M059J (cell line): Measurements from ENCODE around the gene SLITRK1. TPM values are rescaled to one million over a fixed set of nuclear protein-coding genes. Genes with fewer than 3 reads are reported as not detected.

ENCODE experiments used
- DNase-seq: peaks from one replicate; pipeline ENCODE4 v3.0.0-alpha.2; 2012; ENCODE audit warnings: low read depth
- total RNA-seq: library from RNA; depleted of rRNA; stranded (reverse); fragments of >200 nt; shearing (Covaris generic); gene quantifications from 2 replicates; pipeline ENCODE4 v1.2.3, GENCODE V29; 2014; rRNA removed

SLITRK1 gene, protein sequence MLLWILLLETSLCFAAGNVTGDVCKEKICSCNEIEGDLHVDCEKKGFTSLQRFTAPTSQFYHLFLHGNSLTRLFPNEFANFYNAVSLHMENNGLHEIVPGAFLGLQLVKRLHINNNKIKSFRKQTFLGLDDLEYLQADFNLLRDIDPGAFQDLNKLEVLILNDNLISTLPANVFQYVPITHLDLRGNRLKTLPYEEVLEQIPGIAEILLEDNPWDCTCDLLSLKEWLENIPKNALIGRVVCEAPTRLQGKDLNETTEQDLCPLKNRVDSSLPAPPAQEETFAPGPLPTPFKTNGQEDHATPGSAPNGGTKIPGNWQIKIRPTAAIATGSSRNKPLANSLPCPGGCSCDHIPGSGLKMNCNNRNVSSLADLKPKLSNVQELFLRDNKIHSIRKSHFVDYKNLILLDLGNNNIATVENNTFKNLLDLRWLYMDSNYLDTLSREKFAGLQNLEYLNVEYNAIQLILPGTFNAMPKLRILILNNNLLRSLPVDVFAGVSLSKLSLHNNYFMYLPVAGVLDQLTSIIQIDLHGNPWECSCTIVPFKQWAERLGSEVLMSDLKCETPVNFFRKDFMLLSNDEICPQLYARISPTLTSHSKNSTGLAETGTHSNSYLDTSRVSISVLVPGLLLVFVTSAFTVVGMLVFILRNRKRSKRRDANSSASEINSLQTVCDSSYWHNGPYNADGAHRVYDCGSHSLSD
- 0.02 TPM in 1 of 2 replicates, not detected in the other for total RNA-seq

DNA sequence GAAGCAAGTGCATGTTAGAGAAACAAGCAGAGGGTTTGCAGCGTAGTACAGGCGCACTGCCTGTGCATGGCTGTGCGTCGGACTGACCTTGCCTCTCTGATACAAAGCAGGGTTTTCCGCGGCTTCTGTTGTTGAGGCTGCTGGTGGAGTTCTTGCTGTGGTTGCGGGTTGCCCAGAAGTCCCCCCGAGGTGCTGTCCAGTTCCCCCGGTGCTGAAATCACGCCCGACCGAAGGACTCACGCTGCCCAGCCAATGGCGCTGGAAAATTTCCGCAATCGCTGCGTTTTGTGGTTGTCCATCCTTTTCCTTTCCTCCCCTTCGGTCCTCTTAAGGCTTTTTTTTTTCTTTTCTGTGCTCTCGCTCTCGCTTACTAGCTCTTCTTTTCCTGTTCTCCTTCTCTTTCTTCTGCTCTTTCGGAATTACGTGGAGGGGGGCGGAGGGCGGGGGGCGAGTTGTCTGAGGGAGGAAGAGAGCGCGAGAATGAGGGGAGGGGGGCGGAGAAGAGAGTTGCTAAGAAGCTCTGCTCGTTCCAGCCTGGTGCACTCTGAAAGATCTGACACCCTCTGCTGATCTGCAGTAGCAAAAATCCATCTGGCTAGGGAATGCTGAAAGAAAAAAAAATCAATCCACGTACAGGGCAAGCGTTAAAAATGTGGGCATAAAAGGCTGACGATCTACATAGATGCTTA lies at the start of gene SLITRK1:
Gene SLITRK1, minus strand, starts transcription at position 558 of the 689 bp plus-strand sequence. CDS start 967 bp downstream, outside the sequence.
- DNase-seq, result peak; percentile 40

DNA sequence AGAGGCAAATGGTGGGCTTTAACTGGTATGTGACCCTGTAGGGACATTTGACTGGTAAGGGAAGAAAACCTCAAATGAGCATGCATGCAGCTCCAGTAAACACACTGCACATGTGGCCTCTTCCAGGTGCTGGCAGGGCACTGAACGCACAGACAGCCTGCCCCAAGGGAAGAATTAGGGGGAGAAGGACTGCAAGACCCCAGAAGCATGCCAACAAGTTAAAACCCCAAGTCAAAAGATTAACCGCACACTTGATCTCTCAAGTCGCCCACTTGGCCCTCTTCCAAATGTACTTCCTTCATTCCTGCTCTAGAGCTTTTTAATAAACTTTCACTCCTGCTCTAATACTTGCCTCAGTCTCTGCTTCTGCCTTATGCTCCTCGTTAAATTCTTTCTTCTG lies 46.9 kb upstream of the SLITRK1 start:
- no peak for DNase-seq

DNA sequence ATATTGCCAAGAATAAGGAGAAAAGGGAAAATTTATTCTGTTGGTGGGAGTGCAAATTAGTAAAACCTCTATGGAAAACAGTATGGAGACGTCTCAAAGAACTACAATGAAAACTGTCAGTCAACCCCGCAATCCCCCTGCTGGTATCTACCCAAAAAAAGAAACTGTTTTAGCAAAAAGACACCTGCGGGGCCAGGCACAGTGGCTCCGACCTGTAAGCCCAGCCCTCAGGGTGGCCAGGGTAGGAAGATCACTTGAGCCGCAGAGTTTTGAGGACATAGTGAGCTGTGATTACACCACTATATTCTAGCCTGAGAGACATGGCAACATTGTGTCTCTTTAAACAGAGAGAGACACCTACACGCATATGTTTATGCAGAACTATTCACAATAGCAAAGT lies 37.5 kb upstream of the SLITRK1 start:
- DNase-seq, result no peak

DNA sequence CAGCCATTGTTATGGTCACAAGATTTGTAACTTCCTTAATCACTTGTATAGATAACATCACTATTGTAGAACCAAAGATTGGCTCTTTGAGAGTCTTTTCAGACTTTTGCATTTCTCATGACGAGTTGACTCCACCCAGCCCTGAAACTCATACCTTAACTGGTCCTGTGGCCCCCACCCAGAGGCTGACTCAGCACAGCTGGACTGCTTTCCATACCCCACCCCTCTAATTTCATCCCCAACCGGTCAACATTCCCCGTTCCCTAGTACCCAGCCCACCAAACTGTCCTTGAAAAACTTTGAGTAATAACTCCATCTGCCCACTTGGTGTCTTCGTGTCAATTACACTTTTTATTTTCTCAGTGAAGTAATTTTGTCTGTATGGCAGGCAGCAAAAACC lies 32.1 kb upstream of the SLITRK1 start:
- no peak for DNase-seq

DNA sequence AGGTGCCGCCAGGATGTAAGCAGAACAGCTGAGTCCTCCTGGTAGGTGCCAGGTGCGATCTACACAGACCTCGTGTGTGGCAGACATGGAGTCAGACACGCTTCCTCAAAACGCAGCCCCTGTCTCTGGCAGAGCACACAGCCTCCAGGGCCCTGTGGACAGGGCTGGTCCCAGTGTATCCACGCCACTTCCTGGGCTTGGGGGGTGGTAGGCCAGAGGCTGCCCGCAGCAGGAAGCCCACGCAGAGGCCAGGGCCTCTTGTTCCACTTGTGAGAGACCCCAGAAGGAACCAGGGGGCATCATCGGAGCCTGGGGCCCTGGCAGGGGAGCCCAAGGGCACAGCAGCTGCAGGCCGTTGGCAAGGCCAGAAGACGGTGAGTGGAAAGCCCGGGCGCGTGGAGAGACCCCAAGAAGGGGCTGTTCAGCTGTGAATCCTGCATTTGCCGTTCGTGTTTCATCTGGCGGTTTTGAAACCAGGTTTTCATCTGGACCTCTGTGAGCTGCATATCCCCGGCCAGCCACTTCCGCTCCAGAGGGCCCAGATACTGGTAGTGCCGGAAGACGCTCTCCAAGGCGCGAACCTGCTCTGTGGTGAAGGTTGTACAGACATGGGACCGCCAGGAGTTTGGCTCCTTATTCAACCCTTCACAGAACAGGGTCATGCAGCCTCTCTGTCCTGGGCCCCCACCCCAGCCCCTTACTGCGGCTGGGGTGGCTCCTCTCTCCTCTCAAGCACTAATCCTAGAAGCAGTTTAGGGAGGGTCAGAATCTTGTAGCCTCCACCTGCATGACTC lies 25.1 kb upstream of the SLITRK1 start:
- no peak for DNase-seq

DNA sequence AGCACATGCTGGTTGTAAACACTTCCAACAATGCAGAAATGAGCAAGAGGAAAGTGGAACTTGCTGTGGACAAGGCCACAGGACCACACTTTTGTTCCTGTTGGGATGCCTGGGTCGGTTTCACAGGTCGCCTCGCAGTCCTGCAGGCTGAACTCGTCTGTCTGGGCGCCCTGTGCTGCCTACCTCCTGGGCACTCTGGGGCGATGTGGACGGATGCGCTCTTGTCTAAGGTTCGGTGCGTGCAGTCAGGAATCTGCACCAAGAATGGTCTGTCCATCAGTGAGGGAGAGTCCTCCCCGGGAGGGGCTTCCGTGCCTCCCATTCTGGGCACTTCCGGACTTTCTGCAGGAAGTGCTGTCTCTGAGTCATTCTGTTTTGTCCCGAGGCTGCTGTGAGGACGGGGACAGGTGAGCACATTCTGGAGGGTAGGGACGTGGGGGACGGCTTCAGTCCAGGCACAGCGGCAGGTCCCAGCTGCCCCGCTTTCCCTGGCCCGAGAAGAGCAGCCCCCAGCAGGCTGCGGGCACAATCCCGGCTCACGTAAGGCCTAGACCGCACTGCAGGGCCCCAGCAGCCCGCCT lies 24.1 kb upstream of the SLITRK1 start:
- no peak for DNase-seq

DNA sequence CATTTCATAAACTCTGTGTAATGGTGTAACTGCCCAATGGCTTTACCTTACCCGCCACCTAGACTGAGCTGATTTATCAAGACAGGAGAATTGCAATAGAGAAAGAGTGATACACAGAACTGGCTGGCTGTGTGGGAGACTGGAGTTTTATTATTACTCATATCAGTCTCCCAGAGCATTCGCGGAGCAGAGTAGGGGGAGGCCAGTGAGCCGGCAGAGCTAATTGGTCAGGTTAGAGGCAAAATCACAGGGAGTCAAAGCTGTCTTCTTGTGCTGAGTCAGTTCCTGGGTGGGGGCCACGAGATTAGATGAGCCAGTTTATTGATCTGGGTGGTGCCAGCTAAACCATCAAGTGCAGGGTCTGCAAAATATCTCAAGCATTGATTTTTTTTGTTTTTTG lies 23.4 kb upstream of the SLITRK1 start:
- DNase-seq, result no peak

DNA sequence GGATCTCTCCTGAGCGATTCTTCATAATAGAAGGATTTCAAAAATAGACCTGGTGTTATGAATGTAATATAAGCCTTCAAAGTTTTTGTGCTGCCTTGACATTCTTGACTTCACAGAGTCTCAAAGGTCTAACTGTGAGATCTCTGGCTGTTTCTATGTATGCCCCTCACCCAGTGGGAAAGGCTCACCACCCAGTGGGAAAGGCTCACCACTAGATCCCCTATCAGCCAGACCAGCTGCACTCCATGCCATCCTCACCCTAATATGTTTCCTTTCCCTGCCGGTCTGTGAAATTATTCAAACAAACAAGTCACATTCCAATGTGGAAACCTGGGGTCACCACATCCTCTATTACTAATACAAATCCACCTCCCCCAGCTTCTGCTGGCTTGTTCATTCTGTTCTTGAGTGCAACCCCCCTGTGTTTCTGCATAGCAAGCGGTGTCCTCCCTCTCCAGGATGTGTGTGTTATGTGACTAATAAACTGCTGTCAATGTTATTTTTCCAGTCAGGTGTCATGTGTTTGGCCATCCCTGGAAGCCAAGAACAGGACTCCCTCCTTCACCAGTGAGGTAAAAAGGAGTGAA lies 13.8 kb upstream of the SLITRK1 start:
- DNase-seq, result peak; percentile 64

DNA sequence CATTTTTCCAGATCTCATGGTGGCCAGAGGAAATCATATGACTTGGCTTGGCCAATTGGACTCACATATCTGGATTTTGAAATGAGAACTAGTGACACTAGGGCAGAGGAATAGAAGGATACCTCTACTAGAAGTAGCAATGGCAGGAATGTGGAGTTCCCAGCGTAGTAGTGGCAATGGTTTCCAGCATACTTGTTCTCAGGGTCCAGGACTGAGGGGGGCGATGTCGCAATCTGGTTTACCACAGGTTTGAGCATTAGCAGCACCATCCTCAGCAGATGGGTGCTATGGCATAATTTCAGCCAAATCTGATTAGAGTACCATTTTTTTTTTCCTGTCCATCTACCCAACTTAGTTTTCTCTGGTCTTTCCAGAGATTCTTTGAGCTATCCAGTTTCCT lies 8.1 kb upstream of the SLITRK1 start:
- DNase-seq, result no peak

DNA sequence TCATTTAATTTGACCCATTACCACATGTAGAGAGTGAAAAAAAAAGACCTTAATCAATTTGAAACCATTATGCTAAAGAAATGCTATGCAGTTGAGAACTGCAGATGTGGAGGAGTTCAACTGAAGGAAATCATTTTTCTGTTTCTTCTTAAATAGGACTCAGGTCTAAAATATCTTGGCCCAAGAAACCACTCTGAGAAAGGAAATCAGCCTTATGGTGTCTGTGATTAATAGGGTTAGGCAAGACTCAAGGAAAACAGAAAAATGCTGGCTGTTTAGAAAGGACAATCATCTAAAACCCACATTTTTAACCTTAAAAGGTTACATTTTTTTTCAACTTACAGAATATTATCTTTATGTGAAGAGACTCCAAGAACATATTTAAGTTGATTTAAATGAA lies 1.9 kb upstream of the SLITRK1 start:
- DNase-seq, result no peak

DNA sequence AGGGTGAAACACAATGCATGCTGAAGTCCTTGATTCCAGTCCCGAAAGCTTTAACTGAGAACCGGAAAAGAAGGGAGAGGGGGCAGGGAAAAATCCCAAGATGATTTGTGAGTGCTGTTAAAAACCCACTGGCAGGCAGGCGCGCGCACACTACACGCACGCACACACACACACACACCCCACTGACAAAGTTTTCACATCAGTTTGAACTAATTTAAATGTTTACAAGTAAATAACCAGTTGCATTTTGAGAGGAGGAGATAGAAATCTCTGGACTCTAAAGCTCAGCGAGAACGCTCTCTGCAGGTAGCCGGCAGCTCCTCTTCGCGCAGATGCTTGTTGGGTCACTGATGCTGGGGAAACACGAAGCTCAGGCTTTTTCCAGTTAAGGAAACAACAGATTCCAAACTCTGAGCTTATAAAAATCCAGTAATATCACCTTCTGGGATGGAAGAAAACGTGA lies 818 bp upstream of the SLITRK1 start:
- no peak for DNase-seq

DNA sequence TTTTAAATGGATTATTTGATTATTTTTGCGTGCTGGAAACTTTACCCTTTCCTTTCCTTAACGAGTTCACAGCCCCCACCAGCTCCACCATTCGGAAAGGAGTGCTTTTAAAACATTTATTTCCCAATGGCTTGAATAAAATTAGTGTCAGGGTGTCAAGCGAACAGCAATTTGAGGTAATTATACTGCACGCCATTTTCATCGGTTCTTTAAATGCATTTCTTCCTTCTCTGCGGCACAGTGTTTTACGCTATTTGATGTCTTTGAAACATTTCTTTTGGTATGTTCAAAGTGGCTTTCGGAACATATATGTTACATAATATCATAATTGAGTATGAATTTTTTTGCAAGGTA lies 309 bp upstream of the SLITRK1 start:
- DNase-seq, result no peak

DNA sequence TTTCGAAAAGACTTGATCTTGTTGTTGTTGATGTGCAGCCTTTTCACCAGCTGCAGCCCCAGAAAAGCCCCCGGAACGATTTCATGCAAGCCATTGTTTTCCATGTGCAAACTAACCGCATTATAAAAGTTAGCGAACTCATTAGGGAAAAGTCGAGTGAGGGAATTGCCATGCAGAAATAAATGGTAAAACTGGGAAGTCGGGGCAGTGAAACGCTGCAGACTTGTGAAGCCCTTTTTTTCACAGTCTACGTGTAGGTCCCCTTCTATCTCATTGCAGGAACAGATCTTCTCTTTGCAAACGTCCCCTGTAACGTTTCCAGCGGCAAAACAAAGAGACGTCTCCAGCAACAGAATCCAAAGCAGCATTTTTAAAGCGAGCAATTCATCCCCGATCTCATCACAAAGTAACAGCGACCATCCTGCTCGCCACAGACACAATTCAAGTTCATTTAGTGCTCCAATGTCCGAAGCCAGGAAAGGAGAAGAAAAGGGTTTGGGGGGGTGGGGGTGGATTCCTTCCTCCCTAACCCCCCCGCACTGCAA lies 1.1 kb downstream of the SLITRK1 start:
- DNase-seq, result no peak

DNA sequence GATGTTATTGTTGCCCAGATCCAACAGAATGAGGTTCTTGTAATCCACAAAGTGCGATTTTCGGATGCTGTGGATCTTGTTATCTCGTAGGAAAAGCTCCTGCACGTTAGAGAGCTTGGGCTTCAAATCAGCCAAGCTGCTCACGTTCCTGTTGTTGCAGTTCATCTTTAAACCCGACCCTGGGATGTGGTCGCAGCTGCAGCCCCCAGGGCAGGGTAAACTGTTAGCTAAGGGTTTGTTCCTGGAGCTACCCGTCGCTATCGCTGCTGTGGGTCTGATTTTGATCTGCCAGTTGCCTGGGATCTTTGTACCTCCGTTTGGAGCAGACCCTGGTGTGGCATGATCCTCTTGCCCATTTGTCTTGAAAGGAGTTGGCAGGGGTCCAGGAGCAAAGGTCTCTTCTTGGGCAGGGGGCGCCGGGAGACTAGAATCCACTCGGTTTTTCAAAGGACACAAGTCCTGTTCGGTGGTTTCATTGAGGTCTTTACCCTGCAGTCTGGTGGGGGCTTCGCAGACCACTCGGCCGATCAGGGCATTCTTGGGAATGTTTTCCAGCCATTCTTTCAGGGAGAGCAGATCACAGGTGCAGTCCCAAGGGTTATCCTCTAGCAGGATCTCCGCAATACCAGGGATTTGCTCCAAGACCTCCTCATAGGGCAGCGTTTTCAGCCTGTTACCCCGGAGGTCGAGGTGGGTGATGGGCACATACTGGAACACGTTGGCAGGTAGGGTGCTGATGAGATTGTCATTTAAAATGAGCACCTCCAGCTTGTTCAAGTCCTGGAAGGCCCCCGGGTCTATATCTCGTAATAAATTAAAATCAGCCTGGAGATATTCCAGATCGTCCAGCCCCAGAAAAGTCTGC lies 1.8 kb downstream of the SLITRK1 start:
- no peak for DNase-seq

DNA sequence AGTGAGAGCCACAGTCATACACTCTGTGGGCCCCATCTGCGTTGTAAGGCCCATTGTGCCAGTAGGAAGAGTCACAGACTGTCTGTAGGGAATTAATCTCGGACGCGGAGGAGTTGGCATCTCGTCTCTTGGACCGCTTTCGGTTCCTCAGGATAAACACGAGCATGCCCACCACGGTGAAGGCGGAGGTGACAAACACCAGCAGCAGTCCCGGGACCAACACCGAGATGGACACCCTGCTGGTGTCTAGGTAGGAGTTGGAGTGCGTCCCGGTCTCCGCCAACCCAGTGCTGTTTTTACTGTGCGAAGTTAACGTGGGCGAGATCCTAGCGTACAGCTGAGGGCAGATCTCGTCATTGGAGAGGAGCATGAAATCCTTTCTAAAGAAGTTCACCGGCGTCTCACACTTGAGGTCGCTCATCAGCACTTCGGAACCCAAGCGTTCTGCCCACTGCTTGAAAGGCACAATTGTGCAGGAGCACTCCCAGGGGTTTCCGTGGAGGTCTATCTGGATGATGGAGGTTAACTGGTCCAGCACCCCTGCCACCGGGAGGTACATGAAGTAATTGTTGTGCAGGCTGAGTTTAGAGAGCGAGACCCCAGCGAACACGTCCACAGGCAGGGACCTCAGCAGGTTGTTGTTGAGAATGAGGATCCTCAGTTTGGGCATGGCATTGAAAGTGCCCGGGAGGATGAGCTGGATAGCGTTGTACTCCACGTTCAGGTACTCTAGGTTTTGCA lies 2.7 kb downstream of the SLITRK1 start:
- peak; percentile 2 for DNase-seq

DNA sequence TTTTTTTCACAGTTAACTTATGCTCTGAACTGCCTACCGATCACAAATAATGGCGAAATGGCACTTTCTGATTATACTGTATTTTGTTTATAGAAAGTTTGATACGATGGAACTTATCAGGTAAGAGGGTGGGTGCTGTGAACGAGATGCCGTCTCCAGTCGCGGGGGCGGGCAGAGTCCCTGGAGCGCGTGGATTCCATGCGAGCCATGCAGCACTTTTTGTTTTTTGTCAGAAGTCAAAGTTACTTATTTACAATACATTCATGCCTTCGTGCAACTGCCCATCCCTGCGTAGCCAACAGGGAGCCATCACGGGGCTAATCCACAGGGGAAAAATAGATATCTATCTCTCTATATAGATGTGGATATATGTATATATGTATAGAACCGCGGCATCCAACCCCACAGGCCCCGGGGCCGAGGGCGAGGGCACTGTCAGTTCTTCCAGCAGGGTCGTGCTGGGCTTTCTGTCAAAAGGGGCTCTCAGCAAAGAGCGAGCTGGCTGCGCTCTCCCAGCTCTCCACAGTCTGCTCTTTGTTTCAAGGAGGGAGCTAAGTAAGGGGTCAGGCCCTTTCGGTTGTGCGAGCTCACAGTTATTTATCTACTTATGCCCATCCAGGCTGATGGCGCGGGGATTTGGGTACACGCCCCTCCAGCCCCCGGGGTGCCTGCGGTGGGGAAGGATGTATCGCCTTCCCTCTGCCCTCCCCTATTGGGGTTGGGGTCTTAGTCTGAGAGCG lies 3.4 kb downstream of the SLITRK1 start:
- no peak for DNase-seq

DNA sequence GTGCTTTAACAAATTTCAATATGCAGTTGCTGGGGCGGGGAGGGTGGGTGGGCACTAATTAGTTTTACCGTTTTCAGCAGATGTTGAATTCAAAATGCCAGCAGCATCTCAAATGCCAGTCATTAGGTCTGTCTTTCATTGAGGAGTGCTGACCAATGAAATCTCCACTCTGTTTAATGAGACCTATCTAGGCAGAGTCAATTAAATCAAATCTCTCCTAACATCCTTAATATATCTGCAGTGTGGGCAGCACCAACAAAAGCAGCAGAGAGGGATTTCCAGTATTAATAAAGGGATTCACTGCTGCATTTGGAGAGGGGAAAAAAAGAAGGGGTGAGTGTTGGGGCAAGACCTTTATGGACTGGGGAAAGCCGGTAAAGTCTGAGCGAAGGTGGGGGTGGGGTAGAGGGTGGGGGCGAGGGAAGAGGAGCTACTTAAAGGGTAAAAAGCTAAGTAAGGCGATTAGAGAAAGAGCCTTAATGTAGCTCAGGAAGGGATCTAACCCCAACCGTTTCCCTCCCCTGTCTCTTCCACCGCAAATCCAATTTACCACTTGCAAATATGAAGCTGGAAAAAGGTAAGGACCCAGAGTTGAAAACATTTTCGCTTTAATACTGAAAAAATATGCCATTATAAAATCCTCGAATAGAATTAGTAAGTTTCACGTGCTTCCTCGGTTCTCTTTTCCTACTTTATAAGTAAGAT lies 4.5 kb downstream of the SLITRK1 start:
- no peak for DNase-seq

DNA sequence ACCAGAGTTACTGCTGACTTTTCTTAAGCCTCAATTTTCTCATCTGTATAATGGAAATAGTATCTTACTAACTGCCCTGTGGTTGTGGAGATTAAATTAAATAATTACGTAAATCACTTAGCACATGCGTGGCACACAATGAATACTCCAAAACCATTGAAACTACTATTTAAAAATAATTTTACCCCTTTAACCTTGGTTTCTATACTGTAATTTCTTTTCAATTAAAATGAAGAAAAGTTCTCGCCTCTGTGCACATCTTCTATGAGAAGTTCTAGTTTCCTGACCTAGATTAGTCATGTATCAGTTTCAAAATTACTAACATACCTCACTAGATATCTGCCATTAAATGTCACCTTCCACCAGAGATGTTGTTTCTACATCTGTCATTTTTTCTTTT lies 5.7 kb downstream of the SLITRK1 start:
- no peak for DNase-seq
